Activated T-helper 17 cell treated with anti-CD3 and anti-CD28 coated beads, Interleukin-2, amount 50 U/mL, for 72 hours (primary cell): ENCODE measurements around the gene KCNQ1. TPM values are rescaled to one million over a fixed set of nuclear protein-coding genes. Genes with fewer than 3 reads are reported as not detected.

Experiments used
- ATAC-seq: fragments of 150-1000 bp; cut with Tn5 transposase; replicated peaks from 2 replicates; pipeline ENCODE4 v1.10.0; 2021; ENCODE audit warnings: mild to moderate bottlenecking, moderate library complexity
- H3K27ac Mint-ChIP-seq: one replicate; pipeline ENCODE4 v1.8.0; 2022; ENCODE audit warnings: mixed read lengths
- H3K27me3 Mint-ChIP-seq: one replicate; pipeline ENCODE4 v1.8.0; 2022; ENCODE audit warnings: mixed read lengths
- H3K36me3 Mint-ChIP-seq: one replicate; pipeline ENCODE4 v1.8.0; 2022; ENCODE audit warnings: low read depth, mild to moderate bottlenecking, mixed read lengths
- H3K4me1 Mint-ChIP-seq: one replicate; pipeline ENCODE4 v1.8.0; 2022; ENCODE audit warnings: mixed read lengths
- H3K4me3 Mint-ChIP-seq: one replicate; pipeline ENCODE4 v1.8.0; 2022; ENCODE audit warnings: mild to moderate bottlenecking, mixed read lengths
- H3K9me3 Mint-ChIP-seq: one replicate; pipeline ENCODE4 v1.8.0; 2022; ENCODE audit warnings: mixed read lengths
- total RNA-seq, 2 donors: library from RNA; stranded (reverse); gene quantifications; one replicate each; pipeline ENCODE4 v1.2.3, GENCODE V29; 2022

Gene KCNQ1
- total RNA-seq, 2 donors from 2014 or later, result 7.0 to 9.7 TPM

- H3K27ac Mint-ChIP-seq, result no peak overlapping the region
- H3K4me1 Mint-ChIP-seq, result no peaks in the 10 kb centered on the region
- H3K4me3 Mint-ChIP-seq, result no peak overlapping the region
- no peak for ATAC-seq
- no peaks in the 10 kb centered on the region for H3K36me3 Mint-ChIP-seq
- H3K9me3 Mint-ChIP-seq, result no peaks in the 10 kb centered on the region
- no peaks in the 10 kb centered on the region for H3K27me3 Mint-ChIP-seq
Measured at GRCh38 chr11:2853401-2853800, 408.6 kb downstream of the KCNQ1 start.

- Mint-ChIP-seq H3K4me1 (no peaks in the 10 kb centered on the region), H3K36me3 (no peaks in the 10 kb centered on the region), H3K27me3 (no peaks in the 10 kb centered on the region), H3K27ac (no peak overlapping the region), H3K4me3 (no peak overlapping the region), H3K9me3 (no peaks in the 10 kb centered on the region)
- no peak for ATAC-seq
Measured at GRCh38 chr11:2853997-2854560, 409.3 kb downstream of the KCNQ1 start.

- ATAC-seq, result no peak
- no peak overlapping the region for H3K27ac Mint-ChIP-seq
- H3K4me1 Mint-ChIP-seq, result no peaks in the 10 kb centered on the region
- no peaks in the 10 kb centered on the region for H3K27me3 Mint-ChIP-seq
- H3K9me3 Mint-ChIP-seq, result no peaks in the 10 kb centered on the region
- no peaks in the 10 kb centered on the region for H3K36me3 Mint-ChIP-seq
- H3K4me3 Mint-ChIP-seq, result no peak overlapping the region
Measured at GRCh38 chr11:2855162-2855561, 410.4 kb downstream of the KCNQ1 start.

GRCh38 chr11:2857276-2857675, 412.5 kb downstream of the KCNQ1 start:
- Mint-ChIP-seq H3K36me3 (no peaks in the 10 kb centered on the region), H3K27ac (no peak overlapping the region), H3K27me3 (peaks cover 13% of the 10 kb centered on the region), H3K9me3 (no peaks in the 10 kb centered on the region), H3K4me1 (no peaks in the 10 kb centered on the region), H3K4me3 (no peak overlapping the region)
- ATAC-seq, result no peak

- peaks cover 13% of the 10 kb centered on the region for H3K27me3 Mint-ChIP-seq
- no peaks in the 10 kb centered on the region for H3K4me1 Mint-ChIP-seq
- no peak for ATAC-seq
- no peaks in the 10 kb centered on the region for H3K36me3 Mint-ChIP-seq
- H3K4me3 Mint-ChIP-seq, result no peak overlapping the region
- H3K27ac Mint-ChIP-seq, result no peak overlapping the region
- H3K9me3 Mint-ChIP-seq, result no peaks in the 10 kb centered on the region
Measured at GRCh38 chr11:2857918-2858317, 413.1 kb downstream of the KCNQ1 start.

GRCh38 chr11:2858995-2859698, 414.3 kb downstream of the KCNQ1 start:
- Mint-ChIP-seq H3K36me3 (no peaks in the 10 kb centered on the region), H3K27ac (no peak overlapping the region)

GRCh38 chr11:2859699-2860037, 414.9 kb downstream of the KCNQ1 start:
- H3K27ac Mint-ChIP-seq, result no peak overlapping the region
- no peak for ATAC-seq
- H3K27me3 Mint-ChIP-seq, result peaks cover 22% of the 10 kb centered on the region
- H3K4me1 Mint-ChIP-seq, result no peaks in the 10 kb centered on the region
- H3K4me3 Mint-ChIP-seq, result no peak overlapping the region
- no peaks in the 10 kb centered on the region for H3K9me3 Mint-ChIP-seq
- no peaks in the 10 kb centered on the region for H3K36me3 Mint-ChIP-seq

More at GRCh38 chr11:2858995-2859698, 414.3 kb downstream of the KCNQ1 start:
- Mint-ChIP-seq H3K4me1 (no peaks in the 10 kb centered on the region), H3K9me3 (no peaks in the 10 kb centered on the region), H3K4me3 (no peak overlapping the region), H3K27me3 (peaks cover 19% of the 10 kb centered on the region)
- ATAC-seq, result no peak

GRCh38 chr11:2860636-2861035, 415.8 kb downstream of the KCNQ1 start:
- Mint-ChIP-seq H3K9me3 (no peaks in the 10 kb centered on the region), H3K27me3 (peaks cover 27% of the 10 kb centered on the region), H3K27ac (no peak overlapping the region), H3K4me1 (no peaks in the 10 kb centered on the region), H3K4me3 (no peak overlapping the region), H3K36me3 (no peaks in the 10 kb centered on the region)
- ATAC-seq, result peak; percentile 88

- no peak overlapping the region for H3K4me3 Mint-ChIP-seq
- H3K27ac Mint-ChIP-seq, result no peak overlapping the region
- H3K36me3 Mint-ChIP-seq, result no peaks in the 10 kb centered on the region
- no peaks in the 10 kb centered on the region for H3K4me1 Mint-ChIP-seq
- no peaks in the 10 kb centered on the region for H3K9me3 Mint-ChIP-seq
- no peak for ATAC-seq
- peaks cover 35% of the 10 kb centered on the region for H3K27me3 Mint-ChIP-seq
Measured at GRCh38 chr11:2862395-2863275, 417.8 kb downstream of the KCNQ1 start.

- no peaks in the 10 kb centered on the region for H3K4me1 Mint-ChIP-seq
- no peak for ATAC-seq
- H3K9me3 Mint-ChIP-seq, result no peaks in the 10 kb centered on the region
- H3K36me3 Mint-ChIP-seq, result no peaks in the 10 kb centered on the region
- no peak overlapping the region for H3K4me3 Mint-ChIP-seq
- no peak overlapping the region for H3K27ac Mint-ChIP-seq
- peaks cover 35% of the 10 kb centered on the region for H3K27me3 Mint-ChIP-seq
Measured at GRCh38 chr11:2863276-2863618, 418.4 kb downstream of the KCNQ1 start.

- H3K9me3 Mint-ChIP-seq, result no peaks in the 10 kb centered on the region
- no peaks in the 10 kb centered on the region for H3K4me1 Mint-ChIP-seq
- H3K4me3 Mint-ChIP-seq, result no peak overlapping the region
- H3K27ac Mint-ChIP-seq, result no peak overlapping the region
- peaks cover 38% of the 10 kb centered on the region for H3K27me3 Mint-ChIP-seq
- no peak for ATAC-seq
- H3K36me3 Mint-ChIP-seq, result no peaks in the 10 kb centered on the region
Measured at GRCh38 chr11:2864901-2865300, 420.1 kb downstream of the KCNQ1 start.

- Mint-ChIP-seq H3K4me1 (no peaks in the 10 kb centered on the region), H3K27ac (no peak overlapping the region), H3K36me3 (no peaks in the 10 kb centered on the region), H3K4me3 (no peak overlapping the region), H3K27me3 (peaks cover 32% of the 10 kb centered on the region), H3K9me3 (no peaks in the 10 kb centered on the region)
- ATAC-seq, result no peak
Measured at GRCh38 chr11:2865922-2866577, 421.2 kb downstream of the KCNQ1 start.

- Mint-ChIP-seq H3K27ac (no peak overlapping the region), H3K4me1 (no peaks in the 10 kb centered on the region), H3K36me3 (no peaks in the 10 kb centered on the region), H3K9me3 (no peaks in the 10 kb centered on the region), H3K27me3 (peaks cover 34% of the 10 kb centered on the region), H3K4me3 (no peak overlapping the region)
- no peak for ATAC-seq
Measured at GRCh38 chr11:2867142-2867541, 422.3 kb downstream of the KCNQ1 start.

GRCh38 chr11:2867722-2868505, 423.1 kb downstream of the KCNQ1 start:
- H3K27ac Mint-ChIP-seq, result no peak overlapping the region
- no peak for ATAC-seq
- peaks cover 34% of the 10 kb centered on the region for H3K27me3 Mint-ChIP-seq
- no peak overlapping the region for H3K4me3 Mint-ChIP-seq
- no peaks in the 10 kb centered on the region for H3K9me3 Mint-ChIP-seq
- no peaks in the 10 kb centered on the region for H3K36me3 Mint-ChIP-seq
- no peaks in the 10 kb centered on the region for H3K4me1 Mint-ChIP-seq
